ENCODE measurements around the gene NECTIN4. TPM values are rescaled to one million over a fixed set of nuclear protein-coding genes. Genes with fewer than 3 reads are reported as not detected.

Gene NECTIN4
- total and polyA plus RNA-seq, 2 of the 8 experiments (the other 6 are each of a cell fraction or from before 2014, with no cell fraction given), result 0.19 to 0.71 TPM

- no peak overlapping the region for H3K56ac ChIP-seq (replicated peaks; ENCODE audit: insufficient read length, low read depth, low read length)
- no peak overlapping the region for H3K9ac ChIP-seq (replicated peaks in 1 of 4; ENCODE audit: extremely low read depth in 1 of 4, low read depth in 3 of 4, low read length in 3 of 4)
- H3K4me1 ChIP-seq (replicated peaks in 1 of 4; ENCODE audit: control insufficient read depth in 3 of 4, insufficient read depth in 4 of 4, low read length in 3 of 4), result peaks cover 4 to 10% (median 5%) of the 10 kb centered on the region in 4 experiments; a peak in 6 of 7 replicates
- H2BK5ac ChIP-seq (ENCODE audit: low read depth, low read length), result no peak overlapping the region
- H3K14ac ChIP-seq (ENCODE audit: insufficient read length), result no peak overlapping the region
- TF ChIP-seq E2F6 (IDR thresholded peaks at IDR 0.05), result no peak
- no peak for TF ChIP-seq ZNF274 (IDR thresholded peaks at IDR 0.05; ENCODE audit: borderline replicate concordance, extremely low read depth, low read length)
- TF ChIP-seq SIN3A (conservative IDR thresholded peaks at IDR 0.05 in 1 of 2, IDR thresholded peaks at IDR 0.05 in 1 of 2; ENCODE audit: low read depth in 1 of 2, low read length in 2 of 2), result no peak
- no peak for TF ChIP-seq TBP (IDR thresholded peaks at IDR 0.05; ENCODE audit: low read depth, low read length)
- TF ChIP-seq MAX (IDR thresholded peaks at IDR 0.05), result no peak
- H3K23me2 ChIP-seq (ENCODE audit: low read depth, low read length), result peaks cover 12% of the 10 kb centered on the region
- peaks cover 0 to 3% of the 10 kb centered on the region in 2 experiments for H4K20me1 ChIP-seq (replicated peaks in 1 of 2; ENCODE audit: control insufficient read depth in 1 of 2, insufficient read depth in 2 of 2, low read length in 2 of 2)
- H3K4ac ChIP-seq (replicated peaks; ENCODE audit: insufficient read length, low read depth, low read length), result no peak overlapping the region
- no peak overlapping the region for H3K4me2 ChIP-seq (ENCODE audit: insufficient read depth in 1 of 2, low read depth in 2 of 2, low read length in 2 of 2)
- no peak overlapping the region for H4K8ac ChIP-seq (ENCODE audit: extremely low read depth, insufficient read depth, low read length)
- H4K91ac ChIP-seq (replicated peaks; ENCODE audit: insufficient read length, low read length), result no peak overlapping the region
- no peak overlapping the region for H3K27ac ChIP-seq (ENCODE audit: low read depth, low read length)
- POLR2A ChIA-PET (ENCODE audit: partially characterized antibody), result interaction anchor here (0.6 to 1.6 kb wide), 3 partner anchors 14 to 78 kb away, joined by 3 to 5 read pairs (median 4); no protein-coding TSS in a partner anchor
- DNase-seq (ENCODE audit: low read depth in 1 of 2, low spot score in 2 of 2) (no peak), FAIRE-seq (no peak)
- no peak overlapping the region for H2AK5ac ChIP-seq (ENCODE audit: low read depth, low read length)
- H4K5ac ChIP-seq (ENCODE audit: insufficient read length, low read depth, low read length), result no peak overlapping the region
- CTCF ChIA-PET (ENCODE audit: partially characterized antibody), result interaction anchor here (5.0 kb wide), 1 partner anchor 17 kb away, joined by 33 read pairs; the partner anchor contains the start of gene KLHDC9
- H3K27me3 ChIP-seq (replicated peaks in 1 of 4; ENCODE audit: control insufficient read depth in 3 of 4, extremely low read depth in 1 of 4, insufficient read depth in 3 of 4, low read length in 3 of 4), result no peaks in the 10 kb centered on the region
- H2BK20ac ChIP-seq (ENCODE audit: low read length), result no peak overlapping the region
- no peak overlapping the region for H3K18ac ChIP-seq (ENCODE audit: extremely low read depth, low read length)
- peaks cover 4 to 72% of the 10 kb centered on the region in 2 experiments; a peak in 3 of 4 replicates for H3K79me2 ChIP-seq (ENCODE audit: control insufficient read depth in 1 of 2, insufficient read depth in 2 of 2, low read length in 2 of 2)
- no peak overlapping the region for H2BK15ac ChIP-seq (ENCODE audit: low read length)
- H3K79me1 ChIP-seq (ENCODE audit: low read depth, low read length), result peaks cover 15% of the 10 kb centered on the region
- WGBS, 2 experiments (ENCODE audit: extremely low coverage in 1 of 2, insufficient coverage in 1 of 2, insufficient read length in 1 of 2, insufficient replicate concordance in 2 of 2, low coverage in 1 of 2, low lambda C conversion rate in 2 of 2, missing lambda C conversion rate in 1 of 2), result 87% methylated on average over 2 of the region's 2 CpGs; no CpG with 5 or more reads in 1 of the 2 experiments
- H3K4me3 ChIP-seq (ENCODE audit: extremely low read depth in 1 of 4, insufficient read depth in 2 of 4, low read depth in 3 of 4, low read length in 4 of 4), result no peak overlapping the region
- no peak overlapping the region for H3K23ac ChIP-seq (ENCODE audit: insufficient read length)
- no peak overlapping the region for H2BK120ac ChIP-seq (replicated peaks; ENCODE audit: low read depth, low read length)
- peaks cover 0 to 5% (median 0%) of the 10 kb centered on the region in 4 experiments; a peak in 2 of 8 replicates for H3K36me3 ChIP-seq (ENCODE audit: control insufficient read depth in 2 of 4, insufficient read depth in 4 of 4, low read length in 3 of 4)
- no peak overlapping the region for H2AFZ ChIP-seq (ENCODE audit: low read length)
- H2BK12ac ChIP-seq (ENCODE audit: low read depth, low read length), result no peak overlapping the region
- H3K9me3 ChIP-seq (ENCODE audit: insufficient read depth in 2 of 2, low read depth in 1 of 2, low read length in 1 of 2), result no peaks in the 10 kb centered on the region
Measured at GRCh38 chr1:161114556-161114955, 25.2 kb upstream of the NECTIN4 start.
